ENCODE results near the gene TOMM7.

DNA sequence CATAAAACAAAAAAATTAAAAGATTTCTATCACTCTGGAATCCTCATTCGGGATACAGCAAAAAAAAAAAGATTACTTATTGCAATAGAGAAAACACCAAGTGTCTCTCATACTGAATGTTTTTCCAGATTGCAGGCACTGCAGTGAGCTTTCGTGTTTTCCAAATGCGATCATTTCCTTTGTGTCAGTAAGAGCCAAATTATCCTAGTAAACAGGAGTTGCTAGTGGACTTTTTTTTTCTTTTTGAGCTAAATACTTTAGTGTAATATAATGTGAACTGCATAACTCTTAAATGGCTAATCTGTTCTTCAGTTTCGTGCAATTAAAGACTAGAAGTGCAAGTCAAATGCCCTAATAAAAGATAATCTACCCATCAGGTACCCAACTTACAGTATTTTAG lies 44.4 kb upstream of the TOMM7 start:
- no peak for TF ChIP-seq EZH2 (IDR thresholded peaks at IDR 0.05; ENCODE audit: borderline replicate concordance, low read length)
- TF ChIP-seq, protein P1, sequence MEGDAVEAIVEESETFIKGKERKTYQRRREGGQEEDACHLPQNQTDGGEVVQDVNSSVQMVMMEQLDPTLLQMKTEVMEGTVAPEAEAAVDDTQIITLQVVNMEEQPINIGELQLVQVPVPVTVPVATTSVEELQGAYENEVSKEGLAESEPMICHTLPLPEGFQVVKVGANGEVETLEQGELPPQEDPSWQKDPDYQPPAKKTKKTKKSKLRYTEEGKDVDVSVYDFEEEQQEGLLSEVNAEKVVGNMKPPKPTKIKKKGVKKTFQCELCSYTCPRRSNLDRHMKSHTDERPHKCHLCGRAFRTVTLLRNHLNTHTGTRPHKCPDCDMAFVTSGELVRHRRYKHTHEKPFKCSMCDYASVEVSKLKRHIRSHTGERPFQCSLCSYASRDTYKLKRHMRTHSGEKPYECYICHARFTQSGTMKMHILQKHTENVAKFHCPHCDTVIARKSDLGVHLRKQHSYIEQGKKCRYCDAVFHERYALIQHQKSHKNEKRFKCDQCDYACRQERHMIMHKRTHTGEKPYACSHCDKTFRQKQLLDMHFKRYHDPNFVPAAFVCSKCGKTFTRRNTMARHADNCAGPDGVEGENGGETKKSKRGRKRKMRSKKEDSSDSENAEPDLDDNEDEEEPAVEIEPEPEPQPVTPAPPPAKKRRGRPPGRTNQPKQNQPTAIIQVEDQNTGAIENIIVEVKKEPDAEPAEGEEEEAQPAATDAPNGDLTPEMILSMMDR (conservative IDR thresholded peaks at IDR 0.05 in 1 of 2, IDR thresholded peaks at IDR 0.05 in 1 of 2; ENCODE audit: extremely low read depth in 1 of 2, insufficient read depth in 1 of 2, low read depth in 1 of 2, low read length in 2 of 2), result no peak
